Uterus (tissue), 4 donors: Measurements from ENCODE around the gene CLRN1. TPM values are rescaled to one million over a fixed set of nuclear protein-coding genes. Genes with fewer than 3 reads are reported as not detected.
"Not testable (repeated sequence)": the region's sequence is repeated elsewhere in the genome, so short reads cannot be mapped to it uniquely, and the experiment has no call there.

ENCODE experiments used
- DNase-seq, 2 donors: peaks; one replicate each; pipeline ENCODE4 v3.0.0-alpha.2; 2019 to 2020
- H3K27ac ChIP-seq, 2 donors: fragments of 200-600 bp; sonication (generic); 1 replicate in 1 of 2; 2 replicates in 1 of 2; pipeline ENCODE4 v1.5.1; 2016 to 2018
- H3K27me3 ChIP-seq, 2 donors: fragments of 200-600 bp; sonication (generic); one replicate each; pipeline ENCODE4 v1.5.1; 2018 to 2019; ENCODE audit warnings: control low read depth in 1 of 2
- H3K36me3 ChIP-seq, 2 donors: fragments of 200-600 bp; sonication (generic); one replicate each; pipeline ENCODE4 v1.5.1; 2019; ENCODE audit warnings: control low read depth in 1 of 2
- H3K4me1 ChIP-seq, 2 donors: fragments of 200-600 bp; sonication (generic); one replicate each; pipeline ENCODE4 v1.5.1; 2018 to 2019; ENCODE audit warnings: control low read depth in 1 of 2
- H3K4me3 ChIP-seq, 2 donors: fragments of 200-600 bp; sonication (generic); 1 replicate in 1 of 2; 2 replicates in 1 of 2; pipeline ENCODE4 v1.5.1; 2018 to 2019; ENCODE audit warnings: mild to moderate bottlenecking in 1 of 2
- H3K9me3 ChIP-seq, 2 donors: fragments of 200-600 bp; sonication (generic); one replicate each; pipeline ENCODE4 v1.5.1; 2019; ENCODE audit warnings: control low read depth in 1 of 2
- CTCF ChIP-seq, 4 experiments: fragments of 200-600 bp in 2 of 4; fragments of 450-650 bp in 2 of 4; sonication (generic) in 2 of 4; IDR thresholded peaks; one replicate each; pipeline ENCODE4 v1.5.1; 2016 to 2019; ENCODE audit warnings: antibody characterized with exemption in 4 of 4, mild to moderate bottlenecking in 2 of 4, moderate library complexity in 1 of 4
- POLR2A ChIP-seq, 2 donors: fragments of 450-650 bp; IDR thresholded peaks; one replicate each; pipeline ENCODE4 v1.6.1; 2016; ENCODE audit warnings: antibody characterized with exemption in 2 of 2, mild to moderate bottlenecking in 1 of 2, moderate library complexity in 1 of 2
- intact Hi-C: fragments of 100-400 bp; cut with DNase I; formaldehyde crosslinking; loops from one replicate; pipeline ENCODE4 v1.15.1; 2023; ENCODE audit warnings: low total_unique reads
- total RNA-seq, 4 donors: library from RNA; depleted of rRNA in 3 of 4; stranded (reverse); fragments of >200 nt in 3 of 4; gene quantifications; one replicate each; pipeline versions ENCODE4 v1.1.0 to v1.2.4, GENCODE V29; 2014 to 2023
- donor health status: DM: yes; HTN: yes; CAD: no.

Gene CLRN1
- total RNA-seq, 4 donors from 2014 or later = not detected

- H3K9me3 ChIP-seq = no peaks in the 10 kb centered on the region
- H3K4me1 ChIP-seq = no peaks in the 10 kb centered on the region
- DNase-seq = no peak
- H3K4me3 ChIP-seq = no peak overlapping the region
- no peak overlapping the region for H3K27ac ChIP-seq
- no peaks in the 10 kb centered on the region for H3K36me3 ChIP-seq
- no peaks in the 10 kb centered on the region for H3K27me3 ChIP-seq
- intact Hi-C loops = no loop called here
- no peak for TF ChIP-seq POLR2A (IDR thresholded peaks at IDR 0.05)
- no peak for TF ChIP-seq CTCF (IDR thresholded peaks at IDR 0.05)
Measured at GRCh38 chr3:150995510-150995909, 23.0 kb upstream of the CLRN1 start.

DNA sequence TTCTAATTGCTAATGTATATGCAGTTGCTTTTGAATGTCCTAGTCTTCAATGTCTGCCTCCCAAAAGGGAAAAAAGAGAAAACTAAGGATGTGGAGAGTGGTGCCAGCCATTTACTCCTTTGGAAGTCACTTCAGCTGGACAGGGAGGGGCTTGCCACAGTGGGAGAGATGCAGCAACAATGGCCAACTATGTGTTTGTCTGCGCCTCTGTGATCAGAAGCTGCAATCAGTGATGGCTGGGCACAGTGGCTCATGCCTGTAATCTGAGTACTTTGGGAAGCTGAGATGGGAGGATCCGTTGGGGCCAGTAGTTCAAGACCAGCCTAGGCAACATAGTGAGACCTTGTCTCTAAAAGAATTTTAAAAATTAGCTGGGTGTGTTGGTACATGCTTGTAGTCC, 16.7 kb upstream of the CLRN1 start:
- TF ChIP-seq POLR2A (IDR thresholded peaks at IDR 0.05) (no peak), CTCF (IDR thresholded peaks at IDR 0.05) (no peak)
- no peaks in the 10 kb centered on the region for H3K36me3 ChIP-seq
- intact Hi-C loops = no loop called here

DNA sequence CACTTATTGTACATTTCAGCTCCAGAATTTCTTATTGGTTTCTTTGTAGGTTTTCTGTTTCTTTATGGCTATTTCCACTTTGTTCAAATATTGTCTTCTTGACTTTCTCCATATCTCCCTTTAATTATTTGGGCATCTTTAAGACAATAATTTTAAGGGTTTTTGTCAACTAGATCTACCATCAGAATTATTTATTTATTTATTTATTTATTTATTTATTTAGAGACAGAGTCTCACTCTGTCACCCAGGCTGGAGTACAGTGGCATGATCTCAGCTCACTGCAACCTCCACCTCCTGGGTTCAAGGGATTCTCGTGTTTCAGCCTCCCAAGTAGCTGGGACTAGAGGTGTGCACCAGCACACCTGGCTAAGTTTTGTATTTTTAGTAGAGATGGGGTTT, 15.9 kb upstream of the CLRN1 start:
- DNase-seq, H3K36me3 ChIP-seq, H3K27ac ChIP-seq, H3K4me3 ChIP-seq, H3K4me1 ChIP-seq, H3K9me3 ChIP-seq, intact Hi-C loops, H3K27me3 ChIP-seq: not testable (repeated sequence)

More for the DNA sequence above, 16.7 kb upstream of the CLRN1 start:
- Histone ChIP-seq H3K9me3 (no peaks in the 10 kb centered on the region), H3K4me1 (no peaks in the 10 kb centered on the region), H3K27ac (no peak overlapping the region), H3K4me3 (no peak overlapping the region), H3K27me3 (no peaks in the 10 kb centered on the region)
- no peak for DNase-seq

GRCh38 chr3:150985711-150986110, 13.2 kb upstream of the CLRN1 start:
- no peak overlapping the region for H3K4me3 ChIP-seq
- no peaks in the 10 kb centered on the region for H3K4me1 ChIP-seq
- no peaks in the 10 kb centered on the region for H3K36me3 ChIP-seq
- H3K27ac ChIP-seq = no peak overlapping the region
- no peak for DNase-seq
- H3K27me3 ChIP-seq = no peaks in the 10 kb centered on the region
- intact Hi-C loops = no loop called here
- TF ChIP-seq POLR2A (IDR thresholded peaks at IDR 0.05) = no peak
- TF ChIP-seq CTCF (IDR thresholded peaks at IDR 0.05) = no peak
- no peaks in the 10 kb centered on the region for H3K9me3 ChIP-seq

- H3K4me3 ChIP-seq = no peak overlapping the region
- H3K36me3 ChIP-seq = no peaks in the 10 kb centered on the region
- no peak overlapping the region for H3K27ac ChIP-seq
- DNase-seq = no peak
- no peaks in the 10 kb centered on the region for H3K9me3 ChIP-seq
- intact Hi-C loops = no loop called here
- no peaks in the 10 kb centered on the region for H3K27me3 ChIP-seq
- no peak for TF ChIP-seq CTCF (IDR thresholded peaks at IDR 0.05)
- no peak for TF ChIP-seq POLR2A (IDR thresholded peaks at IDR 0.05)
- H3K4me1 ChIP-seq = no peaks in the 10 kb centered on the region
Measured at GRCh38 chr3:150984066-150984465, 11.5 kb upstream of the CLRN1 start.

DNA sequence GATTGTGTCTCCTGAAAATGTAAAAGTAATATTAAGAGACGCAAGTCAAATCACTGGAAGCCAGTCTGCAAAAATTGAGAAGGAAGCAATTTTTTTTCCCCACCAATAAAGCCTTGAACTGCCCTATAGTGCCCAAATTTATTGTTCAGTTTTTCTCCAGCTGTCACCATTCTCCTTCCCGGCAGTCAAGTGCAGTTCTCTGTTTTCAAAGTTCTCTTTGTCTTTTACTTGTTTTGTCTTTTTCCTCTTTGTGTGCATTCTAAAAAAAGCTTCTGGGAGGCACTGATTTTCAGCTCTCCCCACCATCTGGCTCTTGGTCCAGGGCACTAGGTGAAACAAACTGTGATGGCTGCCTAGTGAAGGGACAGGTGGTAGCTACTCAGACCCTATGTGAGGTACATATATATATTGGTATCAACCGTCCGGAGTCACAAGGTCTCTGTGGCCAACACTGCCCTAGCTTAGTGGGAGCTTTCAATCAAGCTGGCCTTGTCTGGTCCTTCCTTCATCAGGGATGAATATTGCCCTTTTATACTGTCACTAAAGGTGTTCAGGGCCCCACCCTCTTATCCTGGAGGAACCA, 6.1 kb upstream of the CLRN1 start:
- no peak overlapping the region for H3K4me3 ChIP-seq
- H3K4me1 ChIP-seq = no peaks in the 10 kb centered on the region

More for the DNA sequence above, 6.1 kb upstream of the CLRN1 start:
- intact Hi-C loops = no loop called here
- no peak for DNase-seq
- H3K9me3 ChIP-seq = no peaks in the 10 kb centered on the region
- H3K36me3 ChIP-seq = no peaks in the 10 kb centered on the region
- no peak overlapping the region for H3K27ac ChIP-seq
- no peaks in the 10 kb centered on the region for H3K27me3 ChIP-seq
- TF ChIP-seq CTCF (IDR thresholded peaks at IDR 0.05) (no peak), POLR2A (IDR thresholded peaks at IDR 0.05) (no peak)
